T-helper 2 cell (primary cell): ENCODE data around the gene XPO1.

ENCODE experiments used
- DNase-seq, 5 experiments: peaks; one replicate each; pipeline versions ENCODE4 v3.0.0 to v3.0.0-alpha.2; 2012 to 2022

XPO1 gene

DNA sequence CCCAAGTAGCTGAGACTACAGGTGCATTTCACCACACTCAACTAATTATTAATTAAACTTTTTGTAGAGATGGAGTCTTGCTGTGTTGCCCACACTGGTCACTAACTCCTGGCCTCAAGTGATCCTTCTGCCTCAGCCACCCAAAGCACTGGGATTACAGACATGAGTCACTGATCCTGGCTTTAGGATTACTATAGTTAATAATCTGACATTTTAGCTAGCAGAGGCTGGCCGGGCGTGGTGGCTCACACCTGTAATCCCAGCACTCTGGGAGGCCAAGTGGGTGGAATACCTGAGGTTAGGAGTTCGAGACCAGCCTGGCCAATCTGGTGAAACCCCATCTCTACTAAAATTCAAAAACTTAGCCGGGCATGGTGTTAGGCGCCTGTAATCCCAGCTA lies 106.8 kb downstream of the XPO1 start:
- no peak for DNase-seq
